SK-N-SH treated with all-trans-retinoic acid at 6 μM for 48 hours (cell line): Measurements from ENCODE around the gene GAK.

Experiments used
- ATAC-seq: fragments of 200-7000 bp; cut with Tn5 transposase; 3 replicates; pipeline ENCODE4 v1.9.1; 2020; ENCODE audit warnings: mild to moderate bottlenecking, moderate library complexity
- ARNTL ChIP-seq: fragments of 450-650 bp; formaldehyde crosslinking; IDR thresholded peaks from 2 replicates; pipeline ENCODE4 v1.5.0; 2020; ENCODE audit warnings: low read depth, mild to moderate bottlenecking, moderate library complexity, borderline replicate concordance
- BACH2 ChIP-seq: fragments of 250-450 bp; sonication (Bioruptor Pico); IDR thresholded peaks from 2 replicates; pipeline ENCODE4 v1.9.0; 2021; ENCODE audit warnings: mild to moderate bottlenecking, borderline replicate concordance
- CREB5 ChIP-seq: fragments of 250-450 bp; sonication (Bioruptor Pico); IDR thresholded peaks from 2 replicates; pipeline ENCODE4 v1.5.1; 2020; ENCODE audit warnings: low read depth, mild to moderate bottlenecking, moderate library complexity
- CSDC2 ChIP-seq: fragments of 250-450 bp; sonication (Bioruptor Pico); IDR thresholded peaks from 2 replicates; pipeline ENCODE4 v1.5.0; 2020; ENCODE audit warnings: mild to moderate bottlenecking, moderate library complexity
- CSRNP3 ChIP-seq: fragments of 250-450 bp; sonication (Bioruptor Pico); IDR thresholded peaks from 2 replicates; pipeline ENCODE4 v1.5.1; 2021; ENCODE audit warnings: mild to moderate bottlenecking, moderate library complexity
- ESRRG ChIP-seq: fragments of 250-450 bp; sonication (Bioruptor Pico); IDR thresholded peaks from 2 replicates; pipeline ENCODE4 v1.6.1; 2021; ENCODE audit warnings: mild to moderate bottlenecking
- GLIS3 ChIP-seq: fragments of 250-450 bp; sonication (Bioruptor Pico); IDR thresholded peaks from 2 replicates; pipeline ENCODE4 v1.5.0; 2020; ENCODE audit warnings: mild to moderate bottlenecking, moderate library complexity
- ISL1 ChIP-seq: fragments of 250-450 bp; sonication (Bioruptor Pico); IDR thresholded peaks from 2 replicates; pipeline ENCODE4 v2.1.2; 2022; ENCODE audit warnings: mild to moderate bottlenecking, moderate library complexity
- PATZ1 ChIP-seq: fragments of 250-450 bp; sonication (Bioruptor Pico); IDR thresholded peaks from 2 replicates; pipeline ENCODE4 v1.8.0; 2020; ENCODE audit warnings: mild to moderate bottlenecking, moderate library complexity, borderline replicate concordance
- POU6F1 ChIP-seq: fragments of 250-450 bp; sonication (Bioruptor Pico); IDR thresholded peaks from 2 replicates; pipeline ENCODE4 v1.8.0; 2021; ENCODE audit warnings: low read depth, mild to moderate bottlenecking, moderate library complexity, borderline replicate concordance
- PPARA ChIP-seq: fragments of 250-450 bp; sonication (Bioruptor Pico); IDR thresholded peaks from 2 replicates; pipeline ENCODE4 v1.5.0; 2020; ENCODE audit warnings: mild to moderate bottlenecking, borderline replicate concordance
- RARB ChIP-seq: fragments of 250-450 bp; sonication (Bioruptor Pico); IDR thresholded peaks from 2 replicates; pipeline ENCODE4 v1.8.0; 2021; ENCODE audit warnings: mild to moderate bottlenecking, moderate library complexity
- TCF4 ChIP-seq: fragments of 250-450 bp; sonication (Bioruptor Pico); IDR thresholded peaks from 2 replicates; pipeline ENCODE4 v1.8.0; 2021; ENCODE audit warnings: mild to moderate bottlenecking, moderate library complexity, borderline replicate concordance
- TSHZ2 ChIP-seq: fragments of 250-450 bp; sonication (Bioruptor Pico); IDR thresholded peaks from 2 replicates; pipeline ENCODE4 v1.5.0; 2020; ENCODE audit warnings: mild to moderate bottlenecking, moderate library complexity
- ZFP3 ChIP-seq: fragments of 250-450 bp; sonication (Bioruptor Pico); IDR thresholded peaks from 2 replicates; pipeline ENCODE4 v1.5.0; 2020; ENCODE audit warnings: mild to moderate bottlenecking, moderate library complexity
- ZFP30 ChIP-seq: fragments of 450-650 bp; formaldehyde crosslinking; IDR thresholded peaks from 2 replicates; pipeline ENCODE4 v1.5.0; 2022; ENCODE audit warnings: mild to moderate bottlenecking, moderate library complexity
- ZNF565 ChIP-seq: fragments of 450-650 bp; formaldehyde crosslinking; conservative IDR thresholded peaks from 2 replicates; pipeline ENCODE4 v1.5.0; 2020; ENCODE audit warnings: low read depth, mild to moderate bottlenecking, moderate library complexity
- ZNF70 ChIP-seq: fragments of 450-650 bp; formaldehyde crosslinking; IDR thresholded peaks from 2 replicates; pipeline ENCODE4 v1.5.0; 2020; ENCODE audit warnings: mild to moderate bottlenecking, moderate library complexity
- ZNF8 ChIP-seq: fragments of 450-650 bp; formaldehyde crosslinking; IDR thresholded peaks from 2 replicates; pipeline ENCODE4 v1.5.0; 2020; ENCODE audit warnings: mild to moderate bottlenecking, moderate library complexity

Gene GAK

DNA sequence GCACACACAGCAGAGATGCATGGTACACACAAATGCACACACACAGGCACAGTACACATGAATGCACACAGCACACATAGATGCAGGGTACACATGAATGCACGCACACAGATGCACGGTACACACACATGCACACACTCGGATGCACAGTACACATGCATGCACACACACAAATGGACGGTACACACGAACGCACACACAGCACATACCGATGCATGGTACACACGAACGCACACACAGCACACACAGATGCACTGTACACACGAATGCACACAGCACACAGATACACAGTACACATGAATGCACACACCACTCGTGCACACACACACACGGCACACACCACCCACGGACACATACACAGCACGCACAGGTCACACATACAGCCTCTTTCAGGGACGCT is 62.3 kb downstream of the GAK start:
- ATAC-seq = no peak
- no peak for TF ChIP-seq GLIS3 (CRISPR knock-in tag)
- no peak for TF ChIP-seq ZNF70
- no peak for TF ChIP-seq CSRNP3
- TF ChIP-seq TSHZ2 (CRISPR knock-in tag) = no peak
- TF ChIP-seq CREB5 = no peak

- ATAC-seq = no peak
- TF ChIP-seq ZNF565 (CRISPR knock-in tag) (no peak), TCF4 (CRISPR knock-in tag) (no peak), RARB (CRISPR knock-in tag) (no peak), ZFP30 (CRISPR knock-in tag) (no peak), PPARA (CRISPR knock-in tag) (no peak), PATZ1 (CRISPR knock-in tag) (no peak), ZFP3 (no peak), CSDC2 (CRISPR knock-in tag) (no peak), ZNF8 (CRISPR knock-in tag) (no peak), BACH2 (CRISPR knock-in tag) (no peak), TSHZ2 (CRISPR knock-in tag) (no peak), POU6F1 (CRISPR knock-in tag) (no peak)
These were observed 63.7 kb downstream of the GAK start for GRCh38 chr4:868421-868820.

DNA sequence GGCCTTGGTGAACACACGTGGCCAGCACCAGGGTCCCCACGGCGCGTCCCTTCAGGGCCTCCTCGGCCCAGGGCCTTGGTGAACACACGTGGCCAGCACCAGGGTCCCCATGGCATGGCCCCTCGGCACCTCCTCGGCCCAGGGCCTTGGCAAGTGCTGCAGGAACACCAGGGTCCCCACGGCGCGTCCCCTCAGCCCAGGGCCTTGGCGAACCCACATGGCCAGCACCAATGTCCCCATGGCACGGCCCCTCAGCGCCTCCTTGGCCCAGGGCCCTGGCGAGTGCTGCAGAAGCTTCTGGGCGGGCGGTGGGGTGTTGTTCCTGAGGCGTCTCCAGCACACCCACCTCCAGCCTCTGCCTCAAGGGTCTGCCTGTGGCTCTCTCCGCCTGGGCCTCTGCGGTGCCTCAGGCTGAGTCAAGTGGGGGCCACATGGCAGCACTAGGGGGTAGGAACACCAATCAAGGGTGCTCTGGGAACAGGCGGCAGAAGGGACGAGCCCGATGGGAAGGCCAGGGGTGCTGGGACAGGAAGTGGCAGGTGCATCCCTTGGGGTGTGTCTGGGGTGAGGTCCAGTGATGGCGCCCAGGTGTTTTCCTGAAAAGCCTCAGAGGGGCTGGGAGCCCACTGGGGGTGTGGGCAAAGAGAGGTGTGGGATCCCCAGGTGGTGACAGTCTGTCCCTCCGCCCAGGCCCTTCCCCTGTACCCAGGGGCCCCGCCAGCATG is 64.4 kb downstream of the GAK start:
- ATAC-seq = no peak
- TF ChIP-seq GLIS3 (CRISPR knock-in tag) (no peak), CSDC2 (CRISPR knock-in tag) (no peak), CSRNP3 (no peak), ZNF8 (CRISPR knock-in tag) (no peak), ESRRG (CRISPR knock-in tag) (no peak), ISL1 (CRISPR knock-in tag) (no peak), RARB (CRISPR knock-in tag) (no peak), TCF4 (CRISPR knock-in tag) (no peak), ARNTL (CRISPR knock-in tag) (no peak), ZFP3 (no peak), CREB5 (no peak), POU6F1 (CRISPR knock-in tag) (no peak), ZNF565 (CRISPR knock-in tag) (no peak), ZFP30 (CRISPR knock-in tag) (no peak)
